NCI-H1105 (cell line): ENCODE measurements around the gene PAOX.
"Not testable (repeated sequence)": the region's sequence is repeated elsewhere in the genome, so short reads cannot be mapped to it uniquely, and the experiment has no call there.

Experiments used
- DNase-seq: peaks from one replicate; lab custom pipeline; 2025; lab: John Stamatoyannopoulos, UW

The PAOX gene

GRCh38 chr10:133405844-133406527 is 26.9 kb downstream of the PAOX start:
- DNase-seq, result no peak

GRCh38 chr10:133411523-133412380 is 32.7 kb downstream of the PAOX start:
- no peak for DNase-seq

GRCh38 chr10:133412381-133412711 is 33.3 kb downstream of the PAOX start:
- no peak for DNase-seq

GRCh38 chr10:133414401-133414800 is 35.3 kb downstream of the PAOX start:
- not testable (repeated sequence) for DNase-seq

- no peak for DNase-seq
These were observed 36.7 kb downstream of the PAOX start for GRCh38 chr10:133415752-133416151.

GRCh38 chr10:133418289-133418993 is 39.4 kb downstream of the PAOX start:
- DNase-seq, result no peak

GRCh38 chr10:133419211-133419950 is 40.3 kb downstream of the PAOX start:
- no peak for DNase-seq

- no peak for DNase-seq
These were observed 41.0 kb downstream of the PAOX start for GRCh38 chr10:133420028-133420427.

GRCh38 chr10:133420579-133420978 is 41.5 kb downstream of the PAOX start:
- DNase-seq, result no peak

- no peak for DNase-seq
These were observed 42.5 kb downstream of the PAOX start for GRCh38 chr10:133421336-133422222.

GRCh38 chr10:133422223-133422806 is 43.3 kb downstream of the PAOX start:
- no peak for DNase-seq

- no peak for DNase-seq
These were observed 44.0 kb downstream of the PAOX start for GRCh38 chr10:133422807-133423771.

- not testable (repeated sequence) for DNase-seq
These were observed 45.0 kb downstream of the PAOX start for GRCh38 chr10:133424102-133424501.

GRCh38 chr10:133424601-133425000 is 45.5 kb downstream of the PAOX start, which contains the start of gene SPRN:
SPRN (minus strand) TSS chr10:133424625; CDS start chr10:133423681, 944 bp downstream.
- not testable (repeated sequence) for DNase-seq

GRCh38 chr10:133429571-133429970 is 50.5 kb downstream of the PAOX start:
- DNase-seq, result not testable (repeated sequence)

GRCh38 chr10:133431888-133432613 is 53.0 kb downstream of the PAOX start:
- DNase-seq, result not testable (repeated sequence)

GRCh38 chr10:133432789-133433188 is 53.7 kb downstream of the PAOX start:
- not testable (repeated sequence) for DNase-seq

GRCh38 chr10:133438711-133439273 is 59.7 kb downstream of the PAOX start:
- no peak for DNase-seq
